Adrenal gland (tissue), 12 donors: Measurements from ENCODE around the gene SPATA4. TPM values are rescaled to one million over a fixed set of nuclear protein-coding genes. Genes with fewer than 3 reads are reported as not detected.

Experiments
- DNase-seq, 7 donors: peaks; one replicate each; pipeline ENCODE4 v3.0.0-alpha.2; 2019 to 2020
- H3K27ac ChIP-seq, 5 donors: fragments of 200-600 bp; sonication (generic) in 4 of 5; 1 replicate in 3 of 5; 2 replicates in 2 of 5; pipeline versions ENCODE4 v1.5.1 to v1.8.0; 2016 to 2020; ENCODE audit warnings: mild to moderate bottlenecking in 1 of 5
- H3K27me3 ChIP-seq: fragments of 200-600 bp; 2 replicates; pipeline ENCODE4 v1.8.0; 2021
- H3K36me3 ChIP-seq, 2 donors: fragments of 200-600 bp; replicated peaks in 1 of 2; 1 replicate in 1 of 2; 2 replicates in 1 of 2; pipeline versions ENCODE4 v1.5.1 to v1.8.0; 2018 to 2022
- H3K4me1 ChIP-seq, 2 donors: fragments of 200-600 bp; replicated peaks in 1 of 2; 1 replicate in 1 of 2; 2 replicates in 1 of 2; pipeline versions ENCODE4 v1.5.1 to v1.8.0; 2018 to 2021
- H3K4me3 ChIP-seq, 4 donors: fragments of 200-600 bp; sonication (generic) in 3 of 4; one replicate each; pipeline ENCODE4 v1.5.1; 2016 to 2018
- H3K9me3 ChIP-seq, 3 donors: fragments of 200-600 bp; sonication (generic) in 1 of 3; replicated peaks in 1 of 3; 1 replicate in 2 of 3; 2 replicates in 1 of 3; pipeline versions ENCODE4 v1.5.1 to v1.8.0; 2016 to 2021
- CTCF ChIP-seq, 6 experiments: fragments of 450-650 bp in 4 of 6; fragments of 200-600 bp in 2 of 6; sonication (generic) in 1 of 6; IDR thresholded peaks; 1 replicate in 5 of 6; 2 replicates in 1 of 6; pipeline versions ENCODE4 v1.5.1 to v1.8.0; 2016 to 2021; ENCODE audit warnings: antibody characterized with exemption in 6 of 6, mild to moderate bottlenecking in 2 of 6, moderate library complexity in 1 of 6
- POLR2A ChIP-seq, 2 donors: fragments of 450-650 bp; IDR thresholded peaks; one replicate each; pipeline ENCODE4 v1.6.1; 2017; ENCODE audit warnings: antibody characterized with exemption in 2 of 2, mild to moderate bottlenecking in 2 of 2, moderate library complexity in 1 of 2
- WGBS, 4 donors: extraction: QIAGEN DNeasy Blood & Tissue Kit in 2 of 4; methylation state at CpG; one replicate each; pipeline versions ENCODE4 v1.1.5 to v1.1.7; 2013 to 2017; 5-methylcytosine and 5-hydroxymethylcytosine counted together
- intact Hi-C, 2 donors: fragments of 100-400 bp; cut with DNase I; formaldehyde crosslinking; loops; one replicate each; pipeline versions ENCODE4 v1.14.1 to v1.15.0; 2022 to 2023
- polyA plus RNA-seq, 3 donors: library from polyadenylated mRNA; stranded (reverse); fragments of 200-250 nt in 2 of 3; fragments of 350-450 nt in 1 of 3; fragmentation: Illumina TruSeq in 1 of 3; extraction: RNeasy Lipid Tissue Mini Kit (QIAGEN cat#74804) in 1 of 3; gene quantifications; one replicate each; pipeline ENCODE4 v1.2.3, GENCODE V29; 2013 to 2014
- total RNA-seq, 9 donors: library from RNA; depleted of rRNA in 4 of 9; stranded (reverse); fragments of >200 nt in 4 of 9; fragments of 120-200 nt in 1 of 9; fragmentation: NEBNext Ultra II Directional in 1 of 9; extraction: Animal tissue kit (Norgen Biotek cat#: 25700) in 1 of 9; gene quantifications; one replicate each; pipeline versions ENCODE4 v1.1.0 to v1.2.4, GENCODE V29; 2013 to 2023
- donor health status: healthy with polysubstance abuse.
- donor health status: Bipolar disorder and iron deficiency.
- donor health status: DM: yes; HTN: yes; CAD: no.
- donor health status: DM: no; HTN: no; CAD: no.
- donor health status: DM: no; HTN: no; CAD: no.
- donor health status: DM: yes; HTN: yes; CAD: no.

SPATA4 gene
- total and polyA plus RNA-seq, 12 donors, result 0.13 to 0.83 (median 0.33) TPM; not detected in 5

DNA sequence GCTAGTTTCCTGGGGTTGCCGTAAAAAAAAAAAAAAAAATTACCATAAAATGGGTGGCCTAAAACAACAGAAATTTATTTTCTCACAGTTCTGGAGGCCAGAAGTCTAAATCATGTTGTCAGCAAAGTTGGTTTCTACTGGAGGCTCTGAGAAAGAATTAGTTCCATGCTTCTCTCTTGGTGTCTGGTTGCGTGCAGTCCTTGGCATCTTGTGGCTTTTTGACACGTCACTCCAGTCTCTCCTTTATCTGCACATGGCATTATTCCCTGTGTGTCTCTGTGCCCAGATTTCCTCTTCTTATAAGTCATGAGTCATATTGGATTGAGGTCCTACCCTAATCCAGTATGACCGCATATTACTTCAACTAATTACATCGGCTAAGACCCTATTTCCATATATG, 38.7 kb downstream of the SPATA4 start:
- intact Hi-C loops, result no loop called here
- no peaks in the 10 kb centered on the region for H3K4me1 ChIP-seq
- TF ChIP-seq POLR2A (IDR thresholded peaks at IDR 0.05) (no peak), CTCF (IDR thresholded peaks at IDR 0.05) (no peak)
- H3K27me3 ChIP-seq, result no peaks in the 10 kb centered on the region
- H3K27ac ChIP-seq, result no peak overlapping the region
- H3K4me3 ChIP-seq, result no peak overlapping the region
- H3K36me3 ChIP-seq, result no peaks in the 10 kb centered on the region
- WGBS, 4 donors, result 94 to 98% (median 96%) methylated on average over 5 of the region's 5 CpGs
- H3K9me3 ChIP-seq, result no peaks in the 10 kb centered on the region
- no peak for DNase-seq

DNA sequence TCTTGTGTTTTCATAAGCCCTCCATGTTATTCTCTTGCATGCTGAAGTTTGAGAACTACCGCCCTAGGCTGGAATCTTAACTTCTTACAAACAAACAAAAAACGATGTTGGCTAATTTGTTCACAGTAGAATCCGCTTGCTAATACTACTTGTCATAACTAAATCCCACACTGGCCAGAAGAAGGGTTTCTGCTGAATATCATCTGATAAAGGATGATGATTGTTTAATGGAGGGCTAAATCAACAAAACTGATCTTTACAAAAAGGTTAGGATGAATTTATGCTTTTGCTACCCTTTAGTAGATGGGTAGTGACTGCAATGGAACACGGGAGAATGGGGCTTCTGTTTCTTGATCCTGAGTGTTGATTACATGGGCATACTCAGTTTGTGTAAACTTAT, 42.3 kb downstream of the SPATA4 start:
- 82 to 90% (median 88%) methylated on average over 4 of the region's 4 CpGs for WGBS, 4 donors
- no peaks in the 10 kb centered on the region for H3K4me1 ChIP-seq
- DNase-seq, result no peak
- no peaks in the 10 kb centered on the region for H3K36me3 ChIP-seq
- H3K4me3 ChIP-seq, result no peak overlapping the region
- H3K27ac ChIP-seq, result no peak overlapping the region
- H3K27me3 ChIP-seq, result no peaks in the 10 kb centered on the region
- intact Hi-C loops, result no loop called here
- no peak for TF ChIP-seq CTCF (IDR thresholded peaks at IDR 0.05)
- no peak for TF ChIP-seq POLR2A (IDR thresholded peaks at IDR 0.05)
- H3K9me3 ChIP-seq, result no peaks in the 10 kb centered on the region

DNA sequence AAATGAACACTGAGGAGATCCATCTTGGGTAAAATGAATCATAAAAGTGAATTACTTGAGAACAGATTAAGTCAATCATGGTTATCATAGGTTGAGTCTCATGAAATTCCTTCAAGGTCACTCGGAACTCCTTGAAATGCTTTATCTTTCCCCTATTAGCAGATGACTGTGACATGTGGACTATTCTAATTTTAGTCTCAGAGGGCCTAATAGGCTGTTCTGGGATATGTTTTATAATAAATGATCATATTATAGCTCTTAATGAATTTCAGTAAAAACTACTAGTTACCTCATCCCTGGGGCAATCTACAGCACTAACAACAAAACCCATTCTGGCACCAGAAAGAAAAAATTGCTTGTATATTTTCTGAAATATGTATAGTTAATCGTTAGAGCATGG, 44.7 kb downstream of the SPATA4 start:
- intact Hi-C loops, result no loop called here
- 64 to 75% (median 70%) methylated on average over 2 of the region's 2 CpGs for WGBS, 4 donors
- DNase-seq, result no peak
- TF ChIP-seq POLR2A (IDR thresholded peaks at IDR 0.05), result no peak
- TF ChIP-seq CTCF (IDR thresholded peaks at IDR 0.05), result no peak
- Histone ChIP-seq H3K4me1 (no peaks in the 10 kb centered on the region), H3K36me3 (no peaks in the 10 kb centered on the region), H3K9me3 (no peaks in the 10 kb centered on the region), H3K27ac (no peak overlapping the region), H3K4me3 (no peak overlapping the region), H3K27me3 (no peaks in the 10 kb centered on the region)

DNA sequence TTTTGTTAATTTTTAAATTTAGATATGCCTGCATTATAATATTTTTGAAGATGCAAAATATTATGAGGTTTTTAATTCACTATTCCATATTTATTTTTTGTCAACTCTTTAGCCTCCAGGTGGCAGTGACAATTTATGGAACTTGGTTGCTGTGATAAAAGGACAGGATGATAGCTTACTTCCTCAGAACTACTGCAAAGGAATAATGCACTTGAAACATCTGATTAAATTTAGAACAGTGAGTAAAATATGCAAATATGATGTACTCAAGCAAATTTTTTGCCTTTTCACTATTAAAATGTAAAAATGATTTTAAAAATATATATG, 45.1 kb downstream of the SPATA4 start:
- intact Hi-C loops, result no loop called here
- peak in 4 of 6 experiments; percentile 9 to 37 (median 27) for TF ChIP-seq CTCF (IDR thresholded peaks at IDR 0.05)
- no peak for TF ChIP-seq POLR2A (IDR thresholded peaks at IDR 0.05)

More for the DNA sequence above, 45.1 kb downstream of the SPATA4 start:
- Histone ChIP-seq H3K9me3 (no peaks in the 10 kb centered on the region), H3K36me3 (no peaks in the 10 kb centered on the region), H3K4me3 (no peak overlapping the region), H3K4me1 (no peaks in the 10 kb centered on the region), H3K27me3 (no peaks in the 10 kb centered on the region), H3K27ac (no peak overlapping the region)
- DNase-seq, result no peak
